Adrenal gland (tissue), 12 donors: ENCODE measurements around the gene LSM12. TPM values are rescaled to one million over a fixed set of nuclear protein-coding genes. Genes with fewer than 3 reads are reported as not detected.
A peak's percentile ranks its signal among the peaks of the same experiment; 100 is the strongest.

Experiments used
- DNase-seq, 7 donors: peaks; one replicate each; pipeline ENCODE4 v3.0.0-alpha.2; 2019 to 2020
- H3K27ac ChIP-seq, 5 donors: fragments of 200-600 bp; sonication (generic) in 4 of 5; 1 replicate in 3 of 5; 2 replicates in 2 of 5; pipeline versions ENCODE4 v1.5.1 to v1.8.0; 2016 to 2020; ENCODE audit warnings: mild to moderate bottlenecking in 1 of 5
- H3K27me3 ChIP-seq: fragments of 200-600 bp; 2 replicates; pipeline ENCODE4 v1.8.0; 2021
- H3K36me3 ChIP-seq, 2 donors: fragments of 200-600 bp; replicated peaks in 1 of 2; 1 replicate in 1 of 2; 2 replicates in 1 of 2; pipeline versions ENCODE4 v1.5.1 to v1.8.0; 2018 to 2022
- H3K4me1 ChIP-seq, 2 donors: fragments of 200-600 bp; replicated peaks in 1 of 2; 1 replicate in 1 of 2; 2 replicates in 1 of 2; pipeline versions ENCODE4 v1.5.1 to v1.8.0; 2018 to 2021
- H3K4me3 ChIP-seq, 4 donors: fragments of 200-600 bp; sonication (generic) in 3 of 4; one replicate each; pipeline ENCODE4 v1.5.1; 2016 to 2018
- H3K9me3 ChIP-seq, 3 donors: fragments of 200-600 bp; sonication (generic) in 1 of 3; replicated peaks in 1 of 3; 1 replicate in 2 of 3; 2 replicates in 1 of 3; pipeline versions ENCODE4 v1.5.1 to v1.8.0; 2016 to 2021
- POLR2A ChIP-seq, 2 donors: fragments of 450-650 bp; IDR thresholded peaks; one replicate each; pipeline ENCODE4 v1.6.1; 2017; ENCODE audit warnings: antibody characterized with exemption in 2 of 2, mild to moderate bottlenecking in 2 of 2, moderate library complexity in 1 of 2
- WGBS, 4 donors: extraction: QIAGEN DNeasy Blood & Tissue Kit in 2 of 4; methylation state at CpG; one replicate each; pipeline versions ENCODE4 v1.1.5 to v1.1.7; 2013 to 2017; 5-methylcytosine and 5-hydroxymethylcytosine counted together
- intact Hi-C, 2 donors: fragments of 100-400 bp; cut with DNase I; formaldehyde crosslinking; loops; one replicate each; pipeline versions ENCODE4 v1.14.1 to v1.15.0; 2022 to 2023
- polyA plus RNA-seq, 3 donors: library from polyadenylated mRNA; stranded (reverse); fragments of 200-250 nt in 2 of 3; fragments of 350-450 nt in 1 of 3; fragmentation: Illumina TruSeq in 1 of 3; extraction: RNeasy Lipid Tissue Mini Kit (QIAGEN cat#74804) in 1 of 3; gene quantifications; one replicate each; pipeline ENCODE4 v1.2.3, GENCODE V29; 2013 to 2014
- total RNA-seq, 9 donors: library from RNA; depleted of rRNA in 4 of 9; stranded (reverse); fragments of >200 nt in 4 of 9; fragments of 120-200 nt in 1 of 9; fragmentation: NEBNext Ultra II Directional in 1 of 9; extraction: Animal tissue kit (Norgen Biotek cat#: 25700) in 1 of 9; gene quantifications; one replicate each; pipeline versions ENCODE4 v1.1.0 to v1.2.4, GENCODE V29; 2013 to 2023
- TF ChIP-seq, protein P1 (sequence below), 6 experiments: fragments of 450-650 bp in 4 of 6; fragments of 200-600 bp in 2 of 6; sonication (generic) in 1 of 6; IDR thresholded peaks; 1 replicate in 5 of 6; 2 replicates in 1 of 6; pipeline versions ENCODE4 v1.5.1 to v1.8.0; 2016 to 2021; ENCODE audit warnings: antibody characterized with exemption in 6 of 6, mild to moderate bottlenecking in 2 of 6, moderate library complexity in 1 of 6
- donor health status: healthy with polysubstance abuse.
- donor health status: Bipolar disorder and iron deficiency.
- donor health status: DM: yes; HTN: yes; CAD: no.
- donor health status: DM: no; HTN: no; CAD: no.
- donor health status: DM: no; HTN: no; CAD: no.
- donor health status: DM: yes; HTN: yes; CAD: no.

The LSM12 gene
- total and polyA plus RNA-seq, 12 donors: 19.8 to 54.7 (median 37.3) TPM

DNA sequence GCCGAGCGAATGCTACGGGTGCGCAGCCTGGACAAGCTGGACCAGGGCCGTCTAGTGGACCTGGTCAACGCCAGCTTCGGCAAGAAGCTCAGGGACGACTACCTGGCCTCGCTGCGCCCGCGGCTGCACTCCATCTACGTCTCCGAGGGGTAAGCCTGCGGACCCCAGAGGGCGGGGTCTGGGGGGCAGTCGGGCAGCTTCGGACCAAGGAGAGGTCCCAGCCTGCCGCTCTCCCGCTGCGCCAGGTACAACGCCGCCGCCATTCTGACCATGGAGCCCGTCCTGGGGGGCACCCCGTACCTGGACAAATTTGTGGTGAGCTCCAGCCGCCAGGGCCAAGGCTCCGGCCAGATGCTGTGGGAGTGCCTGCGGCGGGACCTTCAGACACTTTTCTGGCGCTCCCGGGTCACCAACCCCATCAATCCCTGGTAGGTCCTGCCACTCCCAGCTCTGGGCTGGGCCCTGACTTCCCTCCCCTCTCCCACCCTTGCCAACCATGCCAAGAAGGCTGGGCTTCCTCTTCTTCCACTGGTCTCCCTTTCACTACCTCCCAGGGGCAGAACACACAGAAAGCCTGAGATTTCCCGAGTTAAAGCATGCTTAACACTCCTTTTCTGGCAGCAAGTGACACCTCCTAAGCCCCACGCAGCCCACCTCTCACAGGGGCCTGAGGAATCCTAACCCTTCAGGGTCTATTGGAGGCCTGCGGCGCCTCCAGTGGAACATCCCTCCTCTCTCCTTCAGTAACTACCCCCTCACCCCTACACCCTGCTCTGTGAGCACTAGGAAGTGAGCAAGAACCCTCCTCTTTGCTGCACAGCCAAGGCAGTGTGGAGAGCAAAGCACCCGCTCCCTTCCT is 58.9 kb downstream of the LSM12 start:
- Histone ChIP-seq H3K27me3 (peaks cover 20% of the 10 kb centered on the region), H3K27ac (peak overlapping the region in 1 of 5 donors; percentile 83), H3K4me1 (peaks cover 12 to 40% of the 10 kb centered on the region in 2 donors), H3K4me3 (peak overlapping the region in 2 of 4 donors; percentile 32 to 65), H3K36me3 (peaks cover 0 to 4% of the 10 kb centered on the region in 2 donors), H3K9me3 (no peaks in the 10 kb centered on the region)
- TF ChIP-seq, protein P1, sequence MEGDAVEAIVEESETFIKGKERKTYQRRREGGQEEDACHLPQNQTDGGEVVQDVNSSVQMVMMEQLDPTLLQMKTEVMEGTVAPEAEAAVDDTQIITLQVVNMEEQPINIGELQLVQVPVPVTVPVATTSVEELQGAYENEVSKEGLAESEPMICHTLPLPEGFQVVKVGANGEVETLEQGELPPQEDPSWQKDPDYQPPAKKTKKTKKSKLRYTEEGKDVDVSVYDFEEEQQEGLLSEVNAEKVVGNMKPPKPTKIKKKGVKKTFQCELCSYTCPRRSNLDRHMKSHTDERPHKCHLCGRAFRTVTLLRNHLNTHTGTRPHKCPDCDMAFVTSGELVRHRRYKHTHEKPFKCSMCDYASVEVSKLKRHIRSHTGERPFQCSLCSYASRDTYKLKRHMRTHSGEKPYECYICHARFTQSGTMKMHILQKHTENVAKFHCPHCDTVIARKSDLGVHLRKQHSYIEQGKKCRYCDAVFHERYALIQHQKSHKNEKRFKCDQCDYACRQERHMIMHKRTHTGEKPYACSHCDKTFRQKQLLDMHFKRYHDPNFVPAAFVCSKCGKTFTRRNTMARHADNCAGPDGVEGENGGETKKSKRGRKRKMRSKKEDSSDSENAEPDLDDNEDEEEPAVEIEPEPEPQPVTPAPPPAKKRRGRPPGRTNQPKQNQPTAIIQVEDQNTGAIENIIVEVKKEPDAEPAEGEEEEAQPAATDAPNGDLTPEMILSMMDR (IDR thresholded peaks at IDR 0.05): no peak
- TF ChIP-seq POLR2A (IDR thresholded peaks at IDR 0.05): no peak
- WGBS, 4 donors: 6 to 30% (median 10%) methylated on average over 7 to 37 of the region's 37 CpGs
- peak in 3 of 7 donors; percentile 16 to 36 (median 31) for DNase-seq
- intact Hi-C loops: no loop called here

DNA sequence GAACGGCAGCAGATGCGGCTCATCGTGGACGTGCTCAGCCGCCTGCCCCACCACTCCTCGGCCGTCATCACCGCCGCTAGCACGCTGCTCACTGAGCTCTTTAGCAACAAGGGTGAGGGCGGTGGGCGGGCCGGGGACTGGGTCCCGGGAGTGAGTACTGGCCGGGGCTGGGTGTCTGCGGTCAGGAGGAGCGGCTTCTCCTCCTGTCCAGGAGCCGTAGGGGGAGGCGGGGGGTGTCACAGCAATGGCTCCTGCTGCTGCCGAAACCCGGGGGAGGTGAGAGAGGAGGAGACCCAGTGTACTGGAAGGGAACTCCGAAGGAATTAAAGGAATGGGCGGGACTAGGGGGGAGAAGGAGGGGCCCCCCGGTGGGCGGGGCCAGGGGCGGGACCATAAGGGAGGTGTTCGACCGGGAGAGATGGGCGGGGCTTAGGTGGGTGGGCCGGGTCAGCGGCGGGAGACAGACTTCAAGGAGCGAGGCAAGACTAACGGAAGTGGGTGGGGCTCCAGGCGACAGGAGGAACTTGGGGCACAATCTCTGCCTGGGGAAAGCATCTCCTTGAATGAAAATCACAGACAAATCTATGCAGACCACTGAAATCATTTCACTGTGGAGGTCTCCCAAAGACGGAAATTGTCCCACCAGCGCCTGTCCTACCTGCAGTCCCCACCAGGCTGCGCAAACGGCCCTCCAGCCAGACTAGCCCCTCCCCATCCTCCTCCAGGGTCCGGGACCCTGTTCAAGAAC is 59.7 kb downstream of the LSM12 start:
- intact Hi-C loops: no loop called here
- peak; percentile 94 to 99 (median 98) for DNase-seq
- Histone ChIP-seq H3K27ac (peak overlapping the region in 1 of 5 donors; percentile 83), H3K4me1 (peaks cover 12 to 40% of the 10 kb centered on the region in 2 donors), H3K9me3 (no peaks in the 10 kb centered on the region), H3K4me3 (peak overlapping the region in 2 of 4 donors; percentile 32 to 65), H3K36me3 (peaks cover 0 to 4% of the 10 kb centered on the region in 2 donors), H3K27me3 (peaks cover 20% of the 10 kb centered on the region)
- WGBS, 4 donors: 1% methylated on average over 26 to 40 of the region's 40 CpGs
- TF ChIP-seq, protein P1 (IDR thresholded peaks at IDR 0.05): peak in 5 of 6 experiments; percentile 43 to 67 (median 53)
- no peak for TF ChIP-seq POLR2A (IDR thresholded peaks at IDR 0.05)

DNA sequence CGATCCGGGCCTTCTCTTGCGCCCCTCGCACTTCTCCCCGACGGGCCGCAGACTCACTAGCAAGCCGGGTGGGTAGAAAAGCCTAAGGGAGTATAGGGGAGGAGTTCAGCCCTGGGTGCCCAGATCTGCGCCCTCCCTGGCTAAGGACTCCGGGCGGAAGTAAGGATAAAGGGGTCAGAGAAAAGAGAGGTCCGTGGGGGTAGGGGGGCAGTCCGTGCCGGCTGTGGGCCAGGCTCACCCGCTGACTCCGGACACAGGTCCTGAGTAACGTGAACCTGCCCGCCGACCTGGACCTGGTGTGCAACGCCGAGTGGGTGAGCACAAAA is 60.2 kb downstream of the LSM12 start:
- TF ChIP-seq, protein P1 (IDR thresholded peaks at IDR 0.05): no peak
- no peak for TF ChIP-seq POLR2A (IDR thresholded peaks at IDR 0.05)
- DNase-seq: no peak
- Histone ChIP-seq H3K27ac (peak overlapping the region in 1 of 5 donors; percentile 83), H3K36me3 (peaks cover 0 to 4% of the 10 kb centered on the region in 2 donors), H3K27me3 (peaks cover 20% of the 10 kb centered on the region), H3K4me3 (peak overlapping the region in 1 of 4 donors; percentile 65), H3K9me3 (no peaks in the 10 kb centered on the region), H3K4me1 (peaks cover 12 to 40% of the 10 kb centered on the region in 2 donors)
- 7 to 14% (median 10%) methylated on average over 21 of the region's 21 CpGs for WGBS, 4 donors
- intact Hi-C loops: no loop called here
